Dedifferentiated amniotic fluid mesenchymal stem cell (primary cell): ENCODE data around the gene ZCCHC14.

Source experiments
- DNase-seq: peaks from one replicate; pipeline ENCODE4 v3.0.0-alpha.2; 2016; ENCODE audit errors: extremely low spot score

ZCCHC14 gene

DNA sequence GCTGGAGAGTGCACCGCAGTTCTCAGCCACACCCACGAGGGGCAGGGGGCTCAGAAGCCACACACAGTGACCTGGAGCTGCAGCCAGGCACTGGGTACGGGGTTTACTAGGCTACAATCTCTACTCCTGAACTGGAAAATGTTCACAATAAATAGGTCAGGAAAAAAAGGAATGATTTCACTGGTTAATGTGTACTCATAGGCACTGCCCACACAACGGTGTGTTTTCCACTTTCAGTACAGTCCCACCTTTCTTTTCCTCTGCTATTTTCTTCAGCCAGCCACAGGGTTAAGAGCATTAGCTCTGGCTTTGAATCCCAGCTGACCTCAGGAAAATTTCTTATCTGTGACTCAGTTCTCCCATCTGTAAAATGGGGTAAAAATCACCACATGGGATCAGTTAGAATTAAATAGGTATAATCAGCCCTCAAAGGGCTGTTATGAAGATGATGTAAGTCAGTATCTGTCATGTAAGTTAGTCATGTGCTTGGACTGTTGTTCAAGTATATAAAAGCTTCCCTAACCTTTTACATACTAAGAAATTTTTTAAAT is 35.7 kb downstream of the ZCCHC14 start:
- DNase-seq: no peak

- DNase-seq: no peak
Observed at GRCh38 chr16:87454391-87454790, 38.4 kb downstream of the ZCCHC14 start.

DNA sequence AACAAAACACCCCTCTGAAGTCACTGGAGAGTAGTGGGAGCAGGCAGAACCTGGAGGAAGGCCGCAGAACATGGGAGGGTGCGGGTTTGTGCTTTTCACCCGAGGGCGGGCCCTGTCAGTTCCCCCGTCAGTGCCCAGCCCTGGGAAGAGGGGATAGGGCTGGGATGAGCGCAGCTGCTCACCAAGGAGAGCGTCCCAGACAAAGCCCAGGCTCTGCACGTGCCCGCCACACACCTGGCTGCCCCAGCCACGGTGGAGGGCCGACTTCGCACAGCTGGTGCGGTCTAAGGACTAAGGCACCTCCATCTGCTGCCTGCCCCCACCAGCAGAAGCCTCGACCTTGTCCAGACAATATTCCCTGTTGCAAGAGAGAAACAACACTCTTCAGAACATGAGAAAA is 39.5 kb downstream of the ZCCHC14 start:
- DNase-seq: no peak

DNA sequence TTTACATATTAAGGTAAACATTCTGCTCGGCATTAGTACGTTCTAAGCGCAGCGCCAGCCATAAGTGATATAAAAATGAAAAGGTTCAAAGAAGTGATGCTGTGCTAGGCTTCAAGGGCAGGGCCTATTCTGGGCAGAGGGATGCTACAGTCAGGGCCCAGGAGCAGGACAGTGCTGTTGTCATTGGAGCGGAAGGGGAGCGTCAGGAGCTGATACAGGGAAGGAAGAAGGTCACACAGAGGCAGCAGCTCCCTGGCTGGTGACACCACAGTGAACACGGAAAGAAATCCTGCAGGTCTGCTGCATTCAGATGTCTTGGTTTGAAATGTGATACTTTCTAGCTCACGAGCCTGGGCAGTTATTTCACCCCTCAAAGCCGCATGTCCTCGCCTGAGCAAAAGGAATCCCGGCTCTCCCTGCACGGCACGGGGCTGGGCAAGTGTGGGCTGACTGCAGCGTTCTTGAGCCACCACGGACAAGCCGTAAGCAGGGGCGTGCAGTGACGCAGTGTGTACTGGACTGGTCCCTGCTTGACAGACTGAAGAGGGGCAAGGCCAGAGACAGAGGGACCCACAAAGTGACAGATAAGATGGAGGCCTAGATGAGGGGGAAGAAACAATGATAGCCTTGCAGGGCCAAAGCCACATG is 41.1 kb downstream of the ZCCHC14 start:
- no peak for DNase-seq

- no peak for DNase-seq
Observed at GRCh38 chr16:87448866-87449265, 44.0 kb downstream of the ZCCHC14 start.

- DNase-seq: peak; percentile 66
Observed at GRCh38 chr16:87447323-87447722, 45.5 kb downstream of the ZCCHC14 start.

GRCh38 chr16:87446479-87446878 is 46.3 kb downstream of the ZCCHC14 start:
- DNase-seq: no peak

- DNase-seq: no peak
Observed at GRCh38 chr16:87445486-87445885, 47.3 kb downstream of the ZCCHC14 start.

- no peak for DNase-seq
Observed at GRCh38 chr16:87443964-87444363, 48.9 kb downstream of the ZCCHC14 start.

DNA sequence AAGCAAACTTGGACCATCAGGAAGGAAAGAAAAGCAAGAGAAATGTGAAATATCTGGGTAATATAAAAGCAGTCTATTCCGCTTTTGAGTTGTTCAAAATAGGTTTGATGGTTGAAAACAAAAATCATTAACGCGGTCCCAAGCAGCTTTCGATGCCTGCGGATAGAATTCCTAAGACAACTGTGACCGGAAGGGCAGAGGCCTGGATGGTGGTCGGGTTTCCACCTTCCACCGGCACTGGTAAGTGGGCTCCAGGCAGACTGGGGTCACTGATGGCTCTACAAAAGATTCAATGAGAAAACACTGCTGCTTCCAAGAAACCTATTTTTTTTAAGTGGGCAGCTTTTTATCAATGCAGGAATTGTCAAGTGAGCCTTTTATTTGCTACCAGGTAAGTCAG is 49.8 kb downstream of the ZCCHC14 start:
- no peak for DNase-seq

DNA sequence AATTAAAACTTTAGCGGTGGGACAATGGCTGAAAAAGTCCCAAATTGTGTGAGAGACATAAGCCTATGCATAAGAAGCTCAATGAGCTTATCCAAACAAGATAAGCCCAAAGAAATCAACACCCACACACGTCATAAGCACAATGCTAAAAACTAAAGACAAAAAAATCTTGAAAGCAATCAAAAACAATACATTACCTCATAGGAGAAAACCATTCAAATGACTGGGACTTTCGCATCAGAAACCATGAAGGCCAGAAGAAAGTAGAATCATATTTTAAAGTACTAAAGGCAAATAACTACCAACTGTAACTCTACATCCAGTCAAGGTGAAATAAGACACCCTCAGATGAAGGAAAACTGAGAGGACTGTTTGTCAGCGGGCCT is 50.2 kb downstream of the ZCCHC14 start:
- DNase-seq: no peak

GRCh38 chr16:87441886-87442580 is 50.8 kb downstream of the ZCCHC14 start:
- DNase-seq: no peak

- no peak for DNase-seq
Observed at GRCh38 chr16:87439926-87440325, 52.9 kb downstream of the ZCCHC14 start.

GRCh38 chr16:87438611-87438985 is 54.2 kb downstream of the ZCCHC14 start:
- no peak for DNase-seq

GRCh38 chr16:87437911-87438610 is 54.8 kb downstream of the ZCCHC14 start:
- no peak for DNase-seq

DNA sequence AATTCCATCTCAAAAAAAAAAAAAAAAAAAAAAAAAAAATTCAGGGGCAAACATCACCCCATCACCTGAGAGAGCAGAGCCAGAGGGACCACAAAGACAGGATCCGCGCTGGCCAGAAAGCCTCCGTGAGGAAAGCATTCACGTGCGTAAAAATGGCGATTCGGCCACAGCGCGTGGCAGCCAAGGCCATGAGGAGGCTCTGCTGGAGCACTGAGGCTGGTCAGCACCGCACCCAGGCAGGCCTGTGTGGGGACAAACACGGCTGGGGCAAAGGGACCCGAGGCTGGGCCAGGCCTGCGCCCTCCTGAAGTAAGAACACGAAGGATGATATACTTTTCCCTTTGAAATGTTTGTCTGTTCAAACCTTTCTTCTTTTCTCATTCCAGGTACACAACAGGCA is 55.5 kb downstream of the ZCCHC14 start:
- DNase-seq: no peak

DNA sequence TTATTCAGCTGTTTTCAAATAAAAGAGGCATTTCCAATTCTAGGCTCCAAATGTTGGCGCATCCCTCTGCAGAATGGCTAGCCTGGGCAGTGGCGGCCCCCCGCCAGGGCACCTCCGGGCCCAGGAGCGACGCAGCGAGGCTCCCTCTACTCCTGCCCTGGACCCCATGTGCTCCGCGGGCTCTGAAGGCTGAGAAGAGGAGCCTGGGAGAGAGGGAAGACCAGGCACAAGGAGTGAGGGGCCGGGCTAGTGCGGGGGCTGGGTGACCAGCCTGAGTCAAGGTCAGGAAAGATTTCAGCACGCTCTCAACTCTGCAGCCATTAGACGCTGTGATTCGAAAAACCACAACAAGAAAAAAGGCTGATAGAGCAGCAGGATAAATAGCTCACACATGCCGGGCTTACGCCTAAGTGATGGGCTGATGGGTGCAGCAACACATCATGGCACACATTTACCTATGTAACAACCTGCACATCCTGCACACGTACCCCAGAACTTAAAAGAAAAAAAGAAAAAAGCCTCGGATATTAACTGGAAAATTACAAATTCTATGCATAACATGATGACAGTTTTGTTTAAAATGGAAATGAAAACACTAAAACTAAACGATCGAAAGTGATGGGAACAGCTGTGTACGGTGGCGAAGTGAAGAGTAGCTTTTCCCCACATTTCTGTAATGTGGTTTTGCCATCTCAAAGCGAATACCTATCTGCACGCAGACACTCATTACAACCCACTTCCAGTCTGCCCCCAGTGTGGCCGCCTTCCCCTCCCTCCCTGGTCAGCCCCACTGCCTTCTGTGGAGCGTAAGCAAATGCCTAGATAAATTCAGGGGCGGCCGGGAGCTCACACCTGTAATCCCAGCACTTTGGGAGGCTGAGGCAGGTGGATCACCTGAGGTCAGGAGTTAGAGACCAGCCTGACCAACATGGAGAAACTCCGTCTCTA is 56.3 kb downstream of the ZCCHC14 start:
- DNase-seq: no peak

DNA sequence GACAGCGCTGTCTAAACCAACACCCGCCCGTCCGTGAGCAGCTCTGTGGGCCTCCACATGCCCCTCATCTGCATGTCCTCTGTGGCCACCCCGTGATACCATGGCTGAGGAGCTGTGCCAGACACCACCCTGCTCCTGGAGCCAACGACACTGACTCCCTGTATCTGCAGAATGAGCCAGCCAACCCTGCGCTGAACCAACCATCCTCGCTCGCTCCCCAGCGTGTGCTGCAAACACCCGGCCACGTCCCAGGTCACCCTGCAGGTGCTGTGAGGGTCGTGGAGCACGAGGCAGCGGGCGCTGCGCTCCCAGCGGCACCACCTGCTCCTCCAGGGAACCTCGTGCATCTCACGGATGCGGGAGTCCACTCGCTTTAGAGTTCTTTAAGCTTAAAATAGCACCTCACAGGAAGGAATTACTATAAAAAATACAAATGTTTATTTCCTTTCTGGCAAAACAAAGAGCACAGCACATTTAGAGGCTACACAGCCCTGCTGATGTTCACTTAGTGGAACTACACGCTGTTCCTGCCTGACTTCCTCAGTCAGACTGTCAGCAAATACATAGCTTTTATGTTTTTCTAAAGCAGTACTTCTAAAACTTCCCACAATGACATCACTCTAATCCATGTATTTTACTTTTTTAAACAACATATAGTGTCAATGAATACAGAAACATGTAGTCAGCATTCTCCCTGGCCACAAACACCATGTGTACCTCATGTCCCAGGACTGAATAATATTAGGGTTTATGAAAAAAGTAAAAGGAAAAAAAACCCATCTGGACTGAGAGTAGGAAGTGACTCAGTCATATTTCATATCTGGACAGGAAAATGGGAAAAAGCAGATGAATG is 57.2 kb downstream of the ZCCHC14 start:
- DNase-seq: no peak

GRCh38 chr16:87434146-87434667 is 58.6 kb downstream of the ZCCHC14 start:
- no peak for DNase-seq

DNA sequence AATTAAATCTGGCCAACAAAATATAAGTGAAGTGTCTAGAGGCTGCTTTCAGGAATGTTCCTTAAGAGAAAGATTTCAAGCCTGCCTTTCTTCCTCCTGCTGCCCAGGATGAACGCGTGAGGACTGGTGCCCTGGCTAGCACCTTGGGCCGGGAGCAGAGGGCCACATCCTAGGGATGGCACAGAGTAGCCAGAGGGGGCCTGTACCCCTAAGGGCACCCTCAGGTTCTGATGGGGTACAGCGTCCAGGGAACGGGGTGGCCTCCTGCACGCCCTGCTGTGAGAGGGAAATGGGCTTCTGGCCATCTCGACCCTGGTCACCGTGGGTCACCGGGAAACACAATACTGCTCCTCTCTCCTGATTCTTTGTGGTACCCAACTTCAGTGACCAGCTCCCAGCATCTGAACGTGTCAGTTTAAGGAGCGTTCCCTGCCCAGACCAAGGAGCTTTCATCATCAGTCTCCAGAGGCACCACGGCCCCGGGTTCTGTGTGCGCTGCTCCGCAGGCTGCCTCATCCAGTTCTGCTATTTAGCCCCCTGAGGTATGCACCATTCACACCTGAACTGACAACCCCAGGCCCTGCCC is 60.4 kb downstream of the ZCCHC14 start:
- DNase-seq: no peak
